Calu3 (cell line): ENCODE results near the gene AP1S3. TPM values are rescaled to one million over a fixed set of nuclear protein-coding genes. Genes with fewer than 3 reads are reported as not detected.

Experiments used
- BruUV-seq: library from RNA; stranded (reverse); fragments of 400-500 nt; replicated peaks from 2 replicates; lab custom pipeline; 2021; lab: Mats Ljungman, UMichigan
- CTCF ChIA-PET: fragments of 300-600 bp; sonication (Branson Sonifier 250); formaldehyde crosslinking; loops from one replicate; lab custom pipeline; 2022; ENCODE audit warnings: antibody characterized with exemption; lab: Charles Lee
- DNase-seq: peaks from one replicate; pipeline ENCODE4 v3.0.0; 2022
- H3K27ac Mint-ChIP-seq: one replicate; pipeline ENCODE4 v1.8.0; 2022; ENCODE audit warnings: mixed read lengths; ENCODE audit not compliant: unreplicated experiment
- H3K27me3 Mint-ChIP-seq: one replicate; pipeline ENCODE4 v1.8.0; 2022; ENCODE audit warnings: mixed read lengths; ENCODE audit not compliant: unreplicated experiment
- H3K36me3 Mint-ChIP-seq: one replicate; pipeline ENCODE4 v1.8.0; 2022; ENCODE audit warnings: mild to moderate bottlenecking, moderate library complexity, mixed read lengths; ENCODE audit not compliant: insufficient read depth, unreplicated experiment
- H3K4me1 Mint-ChIP-seq: one replicate; pipeline ENCODE4 v1.8.0; 2022; ENCODE audit warnings: mild to moderate bottlenecking, low read depth, mixed read lengths; ENCODE audit not compliant: unreplicated experiment
- H3K4me3 Mint-ChIP-seq: one replicate; pipeline ENCODE4 v1.8.0; 2022; ENCODE audit warnings: mild to moderate bottlenecking, low read depth, moderate library complexity, mixed read lengths; ENCODE audit not compliant: unreplicated experiment
- H3K9me3 Mint-ChIP-seq: one replicate; pipeline ENCODE4 v1.8.0; 2022; ENCODE audit warnings: low read depth, mixed read lengths; ENCODE audit not compliant: unreplicated experiment
- CTCF ChIP-seq: fragments of 200-600 bp; IDR thresholded peaks from one replicate; pipeline ENCODE4 v1.8.0; 2022; ENCODE audit warnings: antibody characterized with exemption; ENCODE audit not compliant: unreplicated experiment
- intact Hi-C: fragments of 100-400 bp; cut with micrococcal nuclease; formaldehyde crosslinking; loops from one replicate; pipeline ENCODE4 v1.10.0; 2022; ENCODE audit not compliant: unreplicated experiment
- total RNA-seq: library from RNA; stranded (reverse); gene quantifications from 2 replicates; pipeline ENCODE4 v1.2.3, GENCODE V29; 2022

Gene AP1S3
- total RNA-seq, 1 experiment from 2014 or later = 119 TPM

- no peak for DNase-seq
- H3K27me3 Mint-ChIP-seq = no peaks in the 10 kb centered on the region
- BruUV-seq = no TSS peak
- H3K36me3 Mint-ChIP-seq = peaks cover 12% of the 10 kb centered on the region
- peaks cover 5% of the 10 kb centered on the region for H3K9me3 Mint-ChIP-seq
- TF ChIP-seq CTCF = no peak
- H3K4me3 Mint-ChIP-seq = no peak overlapping the region
- CTCF ChIA-PET = no interaction called here
- H3K27ac Mint-ChIP-seq = no peak overlapping the region
- peaks cover 44% of the 10 kb centered on the region for H3K4me1 Mint-ChIP-seq
- intact Hi-C loops = no loop called here
Observed at GRCh38 chr2:223740679-223741078, 96.7 kb downstream of the AP1S3 start.

- Mint-ChIP-seq H3K36me3 (peaks cover 5% of the 10 kb centered on the region), H3K27me3 (no peaks in the 10 kb centered on the region), H3K4me3 (no peak overlapping the region), H3K27ac (peak overlapping the region; percentile 37), H3K4me1 (peaks cover 48% of the 10 kb centered on the region), H3K9me3 (peaks cover 9% of the 10 kb centered on the region)
- DNase-seq = no peak
- TF ChIP-seq CTCF = no peak
- intact Hi-C loops = no loop called here
- CTCF ChIA-PET = no interaction called here
- no TSS peak for BruUV-seq
Observed at GRCh38 chr2:223737207-223737606, 100.2 kb downstream of the AP1S3 start.

- Mint-ChIP-seq H3K9me3 (peaks cover 9% of the 10 kb centered on the region), H3K4me3 (no peak overlapping the region), H3K4me1 (peaks cover 51% of the 10 kb centered on the region), H3K27ac (no peak overlapping the region), H3K36me3 (peaks cover 5% of the 10 kb centered on the region), H3K27me3 (no peaks in the 10 kb centered on the region)
- CTCF ChIA-PET = interaction anchor here (0.9 kb wide), 1 partner anchor 8 kb away, joined by 3 read pairs; no protein-coding TSS in a partner anchor
- TF ChIP-seq CTCF = no peak
- DNase-seq = no peak
- no TSS peak for BruUV-seq
- intact Hi-C loops = no loop called here
Observed at GRCh38 chr2:223736488-223736887, 100.9 kb downstream of the AP1S3 start.

- no TSS peak for BruUV-seq
- no peak for DNase-seq
- no peak for TF ChIP-seq CTCF
- Mint-ChIP-seq H3K4me1 (peaks cover 59% of the 10 kb centered on the region), H3K27ac (peak overlapping the region; percentile 91), H3K27me3 (no peaks in the 10 kb centered on the region), H3K4me3 (no peak overlapping the region), H3K9me3 (peaks cover 9% of the 10 kb centered on the region), H3K36me3 (peaks cover 5% of the 10 kb centered on the region)
- CTCF ChIA-PET = interaction anchor here (0.9 kb wide), 1 partner anchor 9 kb away, joined by 3 read pairs; no protein-coding TSS in a partner anchor
- intact Hi-C loops = no loop called here
Observed at GRCh38 chr2:223735659-223736244, 101.6 kb downstream of the AP1S3 start.
